Memory B cell (primary cell): Measurements from ENCODE around the gene SUGCT.
"Not testable (repeated sequence)": the region's sequence is repeated elsewhere in the genome, so short reads cannot be mapped to it uniquely, and the experiment has no call there.

ENCODE experiments used
- ATAC-seq: fragments of 150-1000 bp; cut with Tn5 transposase; 2 replicates; pipeline ENCODE4 v1.10.0; 2021; ENCODE audit warnings: low read depth, mild to moderate bottlenecking, moderate library complexity
- DNase-seq, 2 donors: peaks; one replicate each; pipeline ENCODE4 v3.0.0; 2022; ENCODE audit warnings: low spot score in 2 of 2
- H3K27ac Mint-ChIP-seq: one replicate; pipeline ENCODE4 v1.8.0; 2022; ENCODE audit warnings: mild to moderate bottlenecking, moderate library complexity, mixed read lengths
- H3K27me3 Mint-ChIP-seq: one replicate; pipeline ENCODE4 v1.8.0; 2022; ENCODE audit warnings: mixed read lengths
- H3K36me3 Mint-ChIP-seq: one replicate; pipeline ENCODE4 v1.8.0; 2022; ENCODE audit warnings: mild to moderate bottlenecking, mixed read lengths
- H3K4me1 Mint-ChIP-seq: one replicate; pipeline ENCODE4 v1.8.0; 2022; ENCODE audit warnings: mixed read lengths
- H3K4me3 Mint-ChIP-seq: one replicate; pipeline ENCODE4 v1.8.0; 2022; ENCODE audit warnings: mild to moderate bottlenecking, moderate library complexity, mixed read lengths
- H3K9me3 Mint-ChIP-seq: one replicate; pipeline ENCODE4 v1.8.0; 2022; ENCODE audit warnings: mixed read lengths

Gene SUGCT

GRCh38 chr7:40156988-40157387 is 22.2 kb downstream of the SUGCT start:
- Mint-ChIP-seq H3K4me1 (no peaks in the 10 kb centered on the region), H3K4me3 (no peak overlapping the region), H3K27me3 (no peaks in the 10 kb centered on the region), H3K36me3 (no peaks in the 10 kb centered on the region), H3K27ac (no peak overlapping the region), H3K9me3 (no peaks in the 10 kb centered on the region)
- DNase-seq (no peak), ATAC-seq (no peak)

DNA sequence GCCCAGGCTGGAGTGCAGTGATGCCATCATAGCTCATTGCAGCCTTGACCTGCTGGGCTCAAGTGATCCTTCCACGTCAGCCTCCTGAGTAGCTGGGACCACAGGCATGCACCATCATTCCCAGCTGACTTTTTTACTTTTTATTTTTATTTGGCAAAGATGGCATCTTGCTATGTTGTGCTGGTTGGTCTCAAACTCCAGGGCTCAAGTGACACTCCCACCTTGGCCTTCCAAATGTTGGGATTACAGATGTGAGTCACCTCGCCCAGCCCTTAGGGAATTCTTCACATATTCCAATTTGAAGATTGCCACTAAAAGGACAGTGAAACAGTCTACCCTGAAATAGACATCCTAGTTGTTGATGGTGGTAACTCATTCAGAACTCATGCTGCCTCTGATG is 27.7 kb downstream of the SUGCT start:
- Mint-ChIP-seq H3K9me3 (no peaks in the 10 kb centered on the region), H3K4me3 (no peak overlapping the region), H3K4me1 (no peaks in the 10 kb centered on the region), H3K27ac (no peak overlapping the region), H3K36me3 (no peaks in the 10 kb centered on the region), H3K27me3 (no peaks in the 10 kb centered on the region)
- ATAC-seq = no peak
- DNase-seq = no peak

DNA sequence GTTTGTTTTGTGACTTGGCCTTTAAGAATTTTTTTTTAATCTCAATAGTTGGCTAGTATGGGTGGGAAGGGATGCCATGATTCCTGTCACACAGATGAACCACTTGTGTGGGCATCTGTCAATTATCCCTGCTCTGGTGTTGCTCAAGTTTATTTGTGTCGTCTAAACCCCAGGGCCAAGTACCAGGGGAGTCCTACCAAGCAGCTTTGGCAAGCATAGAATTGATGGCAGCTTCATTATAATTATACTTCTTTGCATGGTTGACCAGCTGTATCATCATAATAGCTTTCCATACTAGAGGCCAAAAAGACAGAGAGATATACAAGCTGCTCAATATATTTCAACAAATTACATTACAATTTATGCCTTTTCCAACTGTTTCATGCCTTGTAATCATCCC is 30.4 kb downstream of the SUGCT start:
- H3K27ac Mint-ChIP-seq = no peak overlapping the region
- no peaks in the 10 kb centered on the region for H3K36me3 Mint-ChIP-seq
- no peaks in the 10 kb centered on the region for H3K27me3 Mint-ChIP-seq
- no peaks in the 10 kb centered on the region for H3K4me1 Mint-ChIP-seq
- ATAC-seq = no peak
- no peak overlapping the region for H3K4me3 Mint-ChIP-seq
- H3K9me3 Mint-ChIP-seq = no peaks in the 10 kb centered on the region
- DNase-seq = no peak

- DNase-seq (no peak), ATAC-seq (no peak)
- H3K27ac Mint-ChIP-seq = no peak overlapping the region
- H3K4me3 Mint-ChIP-seq = no peak overlapping the region
- no peaks in the 10 kb centered on the region for H3K36me3 Mint-ChIP-seq
- H3K27me3 Mint-ChIP-seq = peaks cover under 1% of the 10 kb centered on the region
- no peaks in the 10 kb centered on the region for H3K9me3 Mint-ChIP-seq
- no peaks in the 10 kb centered on the region for H3K4me1 Mint-ChIP-seq
These were observed 32.5 kb downstream of the SUGCT start for GRCh38 chr7:40167291-40167690.

DNA sequence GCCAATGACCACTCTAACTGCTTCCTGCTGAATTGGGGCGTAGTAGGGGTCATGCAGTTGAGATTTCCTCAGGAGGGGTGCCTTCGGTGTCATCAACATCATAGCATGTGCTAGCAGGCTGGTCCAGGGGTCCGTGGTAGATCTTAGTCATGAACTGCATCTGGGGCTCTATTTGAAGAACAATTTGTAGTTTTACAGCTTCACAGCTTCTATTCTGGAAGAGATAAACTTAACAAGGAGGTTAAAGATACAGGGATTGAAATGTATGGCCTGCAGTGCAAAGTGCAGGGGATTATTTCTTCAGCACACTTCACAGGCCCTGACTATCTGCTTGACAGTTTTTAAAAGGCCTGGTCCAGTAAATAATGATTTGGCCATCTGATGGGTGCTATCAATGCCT is 33.5 kb downstream of the SUGCT start:
- not testable (repeated sequence) for H3K4me1 Mint-ChIP-seq, H3K36me3 Mint-ChIP-seq, H3K9me3 Mint-ChIP-seq, DNase-seq, ATAC-seq, H3K27ac Mint-ChIP-seq, H3K27me3 Mint-ChIP-seq, H3K4me3 Mint-ChIP-seq

- DNase-seq, H3K4me3 Mint-ChIP-seq, H3K27me3 Mint-ChIP-seq, H3K27ac Mint-ChIP-seq, H3K9me3 Mint-ChIP-seq, ATAC-seq, H3K36me3 Mint-ChIP-seq, H3K4me1 Mint-ChIP-seq: not testable (repeated sequence)
These were observed 38.3 kb downstream of the SUGCT start for GRCh38 chr7:40173121-40173520.

DNA sequence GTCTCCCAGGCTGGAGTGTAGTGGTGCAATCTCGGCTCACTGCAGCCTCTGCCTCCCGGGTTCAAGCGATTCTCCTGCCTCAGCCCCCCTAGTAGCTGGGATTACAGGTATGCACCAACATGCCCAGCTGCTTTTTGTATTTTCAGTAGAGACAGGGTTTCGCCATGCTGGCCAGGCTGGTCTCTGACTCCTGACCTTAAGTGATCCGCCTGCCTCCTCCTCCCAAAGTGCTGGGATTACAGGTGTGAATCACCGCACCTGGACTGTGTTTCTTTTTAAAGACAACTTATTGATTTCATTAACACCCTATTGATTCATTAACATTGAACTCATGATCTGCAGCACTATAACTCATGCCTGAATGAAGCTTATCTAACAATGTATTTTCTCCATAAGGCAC is 40.5 kb downstream of the SUGCT start:
- not testable (repeated sequence) for DNase-seq, H3K27me3 Mint-ChIP-seq, H3K36me3 Mint-ChIP-seq, H3K4me3 Mint-ChIP-seq, H3K4me1 Mint-ChIP-seq, H3K27ac Mint-ChIP-seq, H3K9me3 Mint-ChIP-seq, ATAC-seq

- H3K36me3 Mint-ChIP-seq = no peaks in the 10 kb centered on the region
- H3K9me3 Mint-ChIP-seq = no peaks in the 10 kb centered on the region
- DNase-seq = no peak
- ATAC-seq = no peak
- H3K27me3 Mint-ChIP-seq = peaks cover 5% of the 10 kb centered on the region
- no peak overlapping the region for H3K27ac Mint-ChIP-seq
- no peak overlapping the region for H3K4me3 Mint-ChIP-seq
- H3K4me1 Mint-ChIP-seq = no peaks in the 10 kb centered on the region
These were observed 41.1 kb downstream of the SUGCT start for GRCh38 chr7:40175725-40176510.

DNA sequence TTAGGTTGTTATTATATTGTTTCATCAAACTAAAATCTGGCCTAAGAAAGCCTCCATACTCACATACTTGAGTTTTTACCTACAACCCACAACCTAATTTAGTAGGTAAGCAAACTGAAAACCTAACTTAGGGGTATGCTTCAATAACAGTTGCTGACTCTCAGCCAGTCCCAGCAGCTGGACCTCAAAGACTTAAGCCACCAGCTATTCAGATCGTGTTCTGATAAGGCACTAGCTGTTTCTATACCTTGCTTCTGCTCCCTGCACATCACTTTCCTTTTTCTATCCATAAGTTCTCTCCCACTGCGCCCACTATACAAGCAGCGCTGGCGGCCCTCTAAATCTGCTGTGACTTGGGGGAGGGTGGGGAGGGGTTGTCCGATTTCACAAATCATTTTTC is 42.3 kb downstream of the SUGCT start:
- DNase-seq = no peak
- no peaks in the 10 kb centered on the region for H3K4me1 Mint-ChIP-seq
- peaks cover 5% of the 10 kb centered on the region for H3K27me3 Mint-ChIP-seq
- no peak for ATAC-seq
- H3K4me3 Mint-ChIP-seq = no peak overlapping the region
- no peaks in the 10 kb centered on the region for H3K36me3 Mint-ChIP-seq
- H3K27ac Mint-ChIP-seq = no peak overlapping the region
- H3K9me3 Mint-ChIP-seq = no peaks in the 10 kb centered on the region

DNA sequence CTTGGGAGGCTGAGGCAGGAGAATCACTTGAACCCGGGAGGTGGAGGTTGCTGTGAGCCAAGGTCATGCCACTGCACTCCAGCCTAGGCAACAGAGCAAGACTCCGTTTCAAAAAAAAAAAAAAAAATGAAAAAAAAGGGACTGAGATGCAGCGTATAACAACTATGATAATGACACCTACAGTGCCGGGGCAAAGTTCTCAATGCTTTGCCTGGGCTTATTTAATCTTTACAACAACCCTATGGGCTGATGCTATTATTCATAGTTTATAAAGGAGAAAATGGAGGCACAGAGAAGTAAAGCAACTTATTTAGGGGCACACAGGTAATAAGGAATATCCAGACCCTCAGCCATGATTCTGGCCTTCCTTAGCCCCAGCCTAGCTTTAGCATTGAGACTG is 47.6 kb downstream of the SUGCT start:
- peaks cover 3% of the 10 kb centered on the region for H3K36me3 Mint-ChIP-seq
- no peaks in the 10 kb centered on the region for H3K27me3 Mint-ChIP-seq
- no peak for DNase-seq
- ATAC-seq = no peak
- no peaks in the 10 kb centered on the region for H3K9me3 Mint-ChIP-seq
- no peaks in the 10 kb centered on the region for H3K4me1 Mint-ChIP-seq
- H3K4me3 Mint-ChIP-seq = no peak overlapping the region
- H3K27ac Mint-ChIP-seq = no peak overlapping the region

DNA sequence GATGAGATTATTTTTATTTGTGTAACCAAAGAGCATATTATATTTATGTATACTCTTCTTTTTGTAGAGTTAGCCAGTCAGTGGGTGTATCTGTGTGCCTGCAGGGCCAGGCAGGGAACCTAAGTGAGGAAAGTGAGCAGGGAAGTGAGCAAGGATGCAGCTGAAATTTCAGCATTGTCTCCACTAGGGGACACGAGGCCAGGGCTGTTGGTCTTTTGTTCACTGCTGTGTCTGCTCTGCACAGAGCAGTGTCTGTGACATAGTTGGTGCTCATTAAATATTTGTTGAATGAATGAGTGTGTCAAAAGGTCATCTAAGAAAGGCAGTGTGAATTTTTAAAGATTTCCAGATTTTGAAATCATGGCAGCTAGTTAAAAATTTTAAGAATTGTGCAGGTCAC is 51.8 kb downstream of the SUGCT start:
- Mint-ChIP-seq H3K36me3 (peaks cover 3% of the 10 kb centered on the region), H3K4me1 (no peaks in the 10 kb centered on the region), H3K27ac (no peak overlapping the region), H3K27me3 (no peaks in the 10 kb centered on the region), H3K9me3 (no peaks in the 10 kb centered on the region), H3K4me3 (no peak overlapping the region)
- DNase-seq (no peak), ATAC-seq (no peak)

GRCh38 chr7:40192036-40192435 is 57.2 kb downstream of the SUGCT start:
- H3K9me3 Mint-ChIP-seq = no peaks in the 10 kb centered on the region
- H3K27me3 Mint-ChIP-seq = no peaks in the 10 kb centered on the region
- H3K4me3 Mint-ChIP-seq = no peak overlapping the region
- no peaks in the 10 kb centered on the region for H3K36me3 Mint-ChIP-seq
- no peak overlapping the region for H3K27ac Mint-ChIP-seq
- no peaks in the 10 kb centered on the region for H3K4me1 Mint-ChIP-seq
- no peak for DNase-seq
- no peak for ATAC-seq

DNA sequence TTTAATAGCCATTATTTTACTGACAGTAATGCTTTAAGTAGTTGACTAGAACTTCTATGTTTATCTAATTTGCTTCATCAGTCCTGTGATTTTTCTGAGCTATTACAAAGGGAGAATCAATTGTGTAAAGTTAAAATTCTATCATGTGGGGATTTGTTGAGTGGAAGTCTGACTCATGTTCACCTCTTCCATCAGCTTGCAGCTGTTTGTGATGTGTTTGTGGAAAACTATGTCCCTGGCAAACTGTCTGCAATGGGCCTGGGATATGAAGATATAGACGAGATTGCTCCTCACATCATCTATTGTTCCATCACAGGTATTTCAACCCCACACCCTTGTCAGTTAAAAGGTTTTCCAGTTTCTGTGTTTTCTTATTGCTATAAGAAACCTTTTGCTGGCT is 59.9 kb downstream of the SUGCT start:
- no peaks in the 10 kb centered on the region for H3K4me1 Mint-ChIP-seq
- no peaks in the 10 kb centered on the region for H3K9me3 Mint-ChIP-seq
- no peaks in the 10 kb centered on the region for H3K27me3 Mint-ChIP-seq
- DNase-seq (no peak), ATAC-seq (no peak)
- H3K36me3 Mint-ChIP-seq = no peaks in the 10 kb centered on the region
- no peak overlapping the region for H3K4me3 Mint-ChIP-seq
- H3K27ac Mint-ChIP-seq = no peak overlapping the region

DNA sequence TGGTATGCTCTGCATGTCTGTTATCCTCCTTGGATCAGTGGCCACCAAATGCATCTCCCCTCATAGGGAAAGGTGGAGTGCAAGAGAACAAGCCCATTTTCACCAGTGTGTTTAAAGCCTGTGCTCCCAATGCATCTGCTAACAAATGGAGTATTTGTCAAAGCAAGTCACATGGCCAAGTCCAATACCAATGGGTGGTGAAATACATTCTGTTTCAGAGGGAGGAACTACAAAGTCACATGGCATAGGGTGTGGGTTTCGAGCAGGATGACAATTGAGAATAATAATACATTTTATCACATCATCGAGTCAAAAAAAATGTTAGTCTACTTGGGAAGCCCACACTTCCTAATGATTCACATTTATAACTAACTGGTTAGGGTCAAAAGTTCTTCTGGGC is 62.7 kb downstream of the SUGCT start:
- DNase-seq (no peak), ATAC-seq (no peak)
- no peaks in the 10 kb centered on the region for H3K4me1 Mint-ChIP-seq
- no peak overlapping the region for H3K27ac Mint-ChIP-seq
- no peaks in the 10 kb centered on the region for H3K36me3 Mint-ChIP-seq
- H3K9me3 Mint-ChIP-seq = no peaks in the 10 kb centered on the region
- H3K27me3 Mint-ChIP-seq = peaks cover 1% of the 10 kb centered on the region
- H3K4me3 Mint-ChIP-seq = no peak overlapping the region

GRCh38 chr7:40199076-40199802 is 64.4 kb downstream of the SUGCT start:
- Mint-ChIP-seq H3K27ac (no peak overlapping the region), H3K4me3 (no peak overlapping the region), H3K36me3 (no peaks in the 10 kb centered on the region), H3K27me3 (peaks cover 1% of the 10 kb centered on the region), H3K9me3 (no peaks in the 10 kb centered on the region), H3K4me1 (no peaks in the 10 kb centered on the region)
- DNase-seq (no peak), ATAC-seq (no peak)
